SK-N-SH treated with all-trans-retinoic acid at 6 μM for 48 hours (cell line): ENCODE data around the gene CEP164.

Experiments
- ATAC-seq: fragments of 200-7000 bp; cut with Tn5 transposase; 3 replicates; pipeline ENCODE4 v1.9.1; 2020; ENCODE audit warnings: mild to moderate bottlenecking, moderate library complexity
- ARNTL ChIP-seq: fragments of 450-650 bp; formaldehyde crosslinking; IDR thresholded peaks from 2 replicates; pipeline ENCODE4 v1.5.0; 2020; ENCODE audit warnings: low read depth, mild to moderate bottlenecking, moderate library complexity, borderline replicate concordance
- BACH2 ChIP-seq: fragments of 250-450 bp; sonication (Bioruptor Pico); IDR thresholded peaks from 2 replicates; pipeline ENCODE4 v1.9.0; 2021; ENCODE audit warnings: mild to moderate bottlenecking, borderline replicate concordance
- CREB5 ChIP-seq: fragments of 250-450 bp; sonication (Bioruptor Pico); IDR thresholded peaks from 2 replicates; pipeline ENCODE4 v1.5.1; 2020; ENCODE audit warnings: low read depth, mild to moderate bottlenecking, moderate library complexity
- CSDC2 ChIP-seq: fragments of 250-450 bp; sonication (Bioruptor Pico); IDR thresholded peaks from 2 replicates; pipeline ENCODE4 v1.5.0; 2020; ENCODE audit warnings: mild to moderate bottlenecking, moderate library complexity
- CSRNP3 ChIP-seq: fragments of 250-450 bp; sonication (Bioruptor Pico); IDR thresholded peaks from 2 replicates; pipeline ENCODE4 v1.5.1; 2021; ENCODE audit warnings: mild to moderate bottlenecking, moderate library complexity
- ESRRG ChIP-seq: fragments of 250-450 bp; sonication (Bioruptor Pico); IDR thresholded peaks from 2 replicates; pipeline ENCODE4 v1.6.1; 2021; ENCODE audit warnings: mild to moderate bottlenecking
- GLIS3 ChIP-seq: fragments of 250-450 bp; sonication (Bioruptor Pico); IDR thresholded peaks from 2 replicates; pipeline ENCODE4 v1.5.0; 2020; ENCODE audit warnings: mild to moderate bottlenecking, moderate library complexity
- PATZ1 ChIP-seq: fragments of 250-450 bp; sonication (Bioruptor Pico); IDR thresholded peaks from 2 replicates; pipeline ENCODE4 v1.8.0; 2020; ENCODE audit warnings: mild to moderate bottlenecking, moderate library complexity, borderline replicate concordance
- POU6F1 ChIP-seq: fragments of 250-450 bp; sonication (Bioruptor Pico); IDR thresholded peaks from 2 replicates; pipeline ENCODE4 v1.8.0; 2021; ENCODE audit warnings: low read depth, mild to moderate bottlenecking, moderate library complexity, borderline replicate concordance
- PPARA ChIP-seq: fragments of 250-450 bp; sonication (Bioruptor Pico); IDR thresholded peaks from 2 replicates; pipeline ENCODE4 v1.5.0; 2020; ENCODE audit warnings: mild to moderate bottlenecking, borderline replicate concordance
- SNAI2 ChIP-seq: fragments of 250-450 bp; sonication (Bioruptor Pico); IDR thresholded peaks from 2 replicates; pipeline ENCODE4 v1.5.0; 2020; ENCODE audit warnings: mild to moderate bottlenecking, moderate library complexity
- TCF4 ChIP-seq: fragments of 250-450 bp; sonication (Bioruptor Pico); IDR thresholded peaks from 2 replicates; pipeline ENCODE4 v1.8.0; 2021; ENCODE audit warnings: mild to moderate bottlenecking, moderate library complexity, borderline replicate concordance
- TOX ChIP-seq: fragments of 250-450 bp; sonication (Bioruptor Pico); IDR thresholded peaks from 2 replicates; pipeline ENCODE4 v1.8.0; 2021; ENCODE audit warnings: mild to moderate bottlenecking, moderate library complexity, borderline replicate concordance
- ZC3H10 ChIP-seq: fragments of 250-450 bp; sonication (Bioruptor Pico); IDR thresholded peaks from 2 replicates; pipeline ENCODE4 v1.5.1; 2021; ENCODE audit warnings: mild to moderate bottlenecking, moderate library complexity
- ZFP3 ChIP-seq: fragments of 250-450 bp; sonication (Bioruptor Pico); IDR thresholded peaks from 2 replicates; pipeline ENCODE4 v1.5.0; 2020; ENCODE audit warnings: mild to moderate bottlenecking, moderate library complexity
- ZFP30 ChIP-seq: fragments of 450-650 bp; formaldehyde crosslinking; IDR thresholded peaks from 2 replicates; pipeline ENCODE4 v1.5.0; 2022; ENCODE audit warnings: mild to moderate bottlenecking, moderate library complexity
- ZNF565 ChIP-seq: fragments of 450-650 bp; formaldehyde crosslinking; conservative IDR thresholded peaks from 2 replicates; pipeline ENCODE4 v1.5.0; 2020; ENCODE audit warnings: low read depth, mild to moderate bottlenecking, moderate library complexity
- ZNF70 ChIP-seq: fragments of 450-650 bp; formaldehyde crosslinking; IDR thresholded peaks from 2 replicates; pipeline ENCODE4 v1.5.0; 2020; ENCODE audit warnings: mild to moderate bottlenecking, moderate library complexity

The CEP164 gene

GRCh38 chr11:117420143-117420485 is 92.5 kb downstream of the CEP164 start (continued):
- no peak for TF ChIP-seq PPARA (CRISPR knock-in tag)
- TF ChIP-seq GLIS3 (CRISPR knock-in tag) = no peak
- no peak for TF ChIP-seq CSDC2 (CRISPR knock-in tag)
- TF ChIP-seq, all 23 proteins: peak for 0

GRCh38 chr11:117420598-117420997 is 92.9 kb downstream of the CEP164 start:
- no peak for ATAC-seq
- no peak for TF ChIP-seq ZNF565
- TF ChIP-seq ZNF70 (CRISPR knock-in tag) = no peak
- TF ChIP-seq GLIS3 (CRISPR knock-in tag) = no peak
- TF ChIP-seq CSRNP3 (CRISPR knock-in tag) = no peak
- TF ChIP-seq, all 23 proteins: peak for 0

- TF ChIP-seq BACH2 (CRISPR knock-in tag) (no peak), ZFP3 (CRISPR knock-in tag) (no peak), TCF4 (CRISPR knock-in tag) (no peak), SNAI2 (CRISPR knock-in tag) (no peak), ZC3H10 (CRISPR knock-in tag) (no peak), PATZ1 (no peak), ZNF565 (no peak), POU6F1 (CRISPR knock-in tag) (no peak), ESRRG (CRISPR knock-in tag) (no peak)
- TF ChIP-seq, all 23 proteins: peak for 0
- ATAC-seq = no peak
These were observed 93.4 kb downstream of the CEP164 start for GRCh38 chr11:117421041-117421440.

- ATAC-seq = no peak
- TF ChIP-seq POU6F1 (CRISPR knock-in tag) (no peak), ARNTL (no peak), CSDC2 (CRISPR knock-in tag) (no peak), ESRRG (CRISPR knock-in tag) (no peak), PPARA (CRISPR knock-in tag) (no peak), ZNF565 (no peak), CREB5 (CRISPR knock-in tag) (no peak), TCF4 (CRISPR knock-in tag) (no peak), TOX (CRISPR knock-in tag) (no peak), SNAI2 (CRISPR knock-in tag) (no peak), PATZ1 (no peak), ZFP30 (CRISPR knock-in tag) (no peak), BACH2 (CRISPR knock-in tag) (no peak), ZC3H10 (CRISPR knock-in tag) (no peak)
These were observed 93.8 kb downstream of the CEP164 start for GRCh38 chr11:117421476-117421875.
